ENCODE data around the gene TUFT1. TPM values are rescaled to one million over a fixed set of nuclear protein-coding genes. Genes with fewer than 3 reads are reported as not detected.
A peak's percentile ranks its signal among the peaks of the same experiment; 100 is the strongest.

The TUFT1 gene
- total and polyA plus RNA-seq, 9 of the 15 experiments (the other 6 are each of a cell fraction or from before 2014, with no cell fraction given), result 0.54 to 2.0 (median 1.7) TPM

- TF ChIP-seq ZBTB49 (CRISPR knock-in tag; IDR thresholded peaks at IDR 0.05; ENCODE audit: borderline replicate concordance) (no peak), BDP1 (IDR thresholded peaks at IDR 0.05; ENCODE audit: insufficient read depth, insufficient read length) (no peak), ZNF764 (CRISPR knock-in tag; IDR thresholded peaks at IDR 0.05; ENCODE audit: low read depth) (no peak), TCF7L2 (IDR thresholded peaks at IDR 0.05; ENCODE audit: low read depth, low read length) (no peak), EHMT2 (IDR thresholded peaks at IDR 0.05) (no peak), DEAF1 (CRISPR knock-in tag; IDR thresholded peaks at IDR 0.05) (no peak), NKRF (IDR thresholded peaks at IDR 0.05; ENCODE audit: borderline replicate concordance) (no peak), ZBTB33 (CRISPR knock-in tag; IDR thresholded peaks at IDR 0.05) (no peak), EZH2 (IDR thresholded peaks at IDR 0.05; ENCODE audit: borderline replicate concordance, low read depth, low read length) (no peak), ZNF766 (CRISPR knock-in tag; conservative IDR thresholded peaks at IDR 0.05) (peak; percentile 28; the same call in 1 of the 2 replicates), ZNF384 (IDR thresholded peaks at IDR 0.05; ENCODE audit: low read depth, low read length) (no peak), PBX2 (CRISPR knock-in tag; IDR thresholded peaks at IDR 0.05; ENCODE audit: low read depth) (no peak), PBX2 (tag; conservative IDR thresholded peaks at IDR 0.05; ENCODE audit: low read depth) (no peak), SAP30 (IDR thresholded peaks at IDR 0.05; ENCODE audit: borderline replicate concordance, insufficient read depth, low read depth, low read length, poor library complexity, severe bottlenecking) (no peak), ETV6 (IDR thresholded peaks at IDR 0.05; ENCODE audit: borderline replicate concordance in 1 of 2, low read depth in 2 of 2, low read length in 1 of 2) (no peak), ETV6 (CRISPR knock-in tag; IDR thresholded peaks at IDR 0.05; ENCODE audit: borderline replicate concordance) (no peak), ETV1 (tag; conservative IDR thresholded peaks at IDR 0.05; ENCODE audit: low read depth) (no peak)
Observed at GRCh38 chr1:151492120-151492519, 48.0 kb upstream of the TUFT1 start (continued).

Measured in K562 (cell line).